GM18520 (cell line): ENCODE data around the gene FGG.
"Not testable (repeated sequence)": the region's sequence is repeated elsewhere in the genome, so short reads cannot be mapped to it uniquely, and the experiment has no call there.

Experiments
- ATAC-seq: cut with Tn5 transposase; IDR thresholded peaks from one replicate; pipeline ENCODE4 v1.9.1; 2021; ENCODE audit not compliant: unreplicated experiment

Gene FGG

DNA sequence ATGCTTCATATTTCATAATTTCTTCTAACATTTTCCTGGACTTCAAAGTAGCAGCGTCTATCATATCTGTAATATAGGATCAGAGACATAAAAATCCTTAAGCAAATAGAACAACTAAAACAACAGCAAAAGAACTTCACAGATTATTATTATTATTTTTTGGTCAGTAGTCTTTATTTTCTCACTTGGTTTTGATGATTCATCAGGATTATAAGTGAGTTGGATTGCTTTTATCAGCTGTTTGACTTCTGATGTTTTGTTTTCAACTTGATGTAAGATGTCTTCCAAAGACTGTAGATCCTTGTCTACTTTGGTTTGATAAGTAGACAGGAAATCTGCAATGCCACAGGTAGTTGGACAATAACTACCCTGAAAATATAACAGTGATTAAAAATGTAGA is 623 bp downstream of the FGG start:
- ATAC-seq: no peak

DNA sequence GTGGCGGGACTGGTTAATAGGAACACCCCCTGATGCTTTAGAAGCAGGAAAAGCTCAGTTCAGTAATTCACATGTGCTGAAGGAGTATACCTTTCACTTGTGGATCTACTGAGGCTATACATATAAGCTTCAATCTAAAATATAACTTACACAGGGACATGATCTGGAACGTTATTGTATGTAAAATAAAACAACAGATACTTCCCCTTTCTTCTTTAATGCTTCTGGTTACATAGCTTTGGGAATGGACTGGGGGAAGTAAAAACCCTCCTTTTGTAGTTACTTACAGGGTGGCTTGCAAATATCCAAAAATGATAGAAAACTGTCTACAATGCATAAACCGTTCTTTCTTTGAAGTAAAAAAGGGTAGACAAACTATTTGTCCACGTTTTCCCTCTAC is 1.9 kb downstream of the FGG start:
- ATAC-seq: no peak

DNA sequence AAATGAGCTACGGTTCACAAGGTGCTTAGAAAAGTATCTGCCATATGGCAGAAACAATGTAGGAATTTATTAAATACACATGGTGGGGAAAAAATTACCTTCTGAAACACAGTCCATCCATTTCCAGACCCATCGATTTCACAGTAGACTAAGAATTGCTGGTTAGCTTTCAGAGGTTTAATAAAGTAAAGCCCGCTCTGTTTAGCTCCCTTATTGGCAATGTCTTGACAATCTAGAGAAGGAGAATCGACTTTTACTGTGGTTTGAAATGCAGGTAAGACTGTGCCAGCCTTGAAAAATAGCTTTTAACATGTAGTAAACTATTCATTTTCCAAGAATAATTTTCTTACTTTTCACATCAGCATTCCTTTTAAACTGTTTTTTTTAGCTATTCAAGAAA is 2.9 kb downstream of the FGG start:
- no peak for ATAC-seq

DNA sequence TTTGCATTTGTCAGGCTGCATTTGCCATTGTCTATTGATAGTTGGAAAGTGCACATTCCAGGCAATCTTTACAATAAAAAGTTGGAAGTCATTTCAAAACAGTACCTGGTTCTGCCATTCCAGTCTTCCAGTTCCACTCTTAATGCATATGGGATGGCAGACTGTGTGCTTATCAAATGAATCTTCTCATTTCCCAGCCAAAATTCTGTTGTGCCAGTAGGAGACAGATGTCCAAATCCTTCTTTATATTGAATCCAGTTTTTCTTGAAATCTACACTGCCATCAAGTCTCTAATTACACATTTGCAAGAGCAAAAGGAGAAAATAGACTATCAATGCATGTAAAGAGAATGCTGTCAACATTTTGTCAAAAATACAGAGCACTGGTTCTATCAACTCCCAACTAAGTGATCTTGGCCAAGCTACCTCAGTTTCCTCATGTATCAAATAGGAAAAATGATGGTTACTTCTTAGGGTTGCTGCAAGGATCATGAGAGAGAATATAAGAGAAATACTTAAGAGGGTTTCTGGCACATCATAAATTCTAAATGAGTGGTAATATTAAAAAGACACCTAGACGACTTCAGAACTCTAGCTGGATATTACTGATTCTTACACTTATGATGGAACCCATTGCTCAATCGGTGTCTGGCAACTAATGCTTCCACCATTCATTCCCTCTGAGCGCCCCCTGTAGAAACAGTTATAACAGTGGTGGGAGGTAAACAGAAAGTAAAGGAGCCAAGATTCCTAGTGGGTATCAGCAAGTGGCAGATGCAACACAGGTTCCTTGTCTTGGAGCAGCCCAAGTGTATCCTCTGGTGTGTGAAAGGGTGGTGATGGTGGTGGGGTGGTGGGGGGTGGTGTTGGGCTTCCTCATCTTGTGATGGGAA is 3.8 kb downstream of the FGG start:
- no peak for ATAC-seq

DNA sequence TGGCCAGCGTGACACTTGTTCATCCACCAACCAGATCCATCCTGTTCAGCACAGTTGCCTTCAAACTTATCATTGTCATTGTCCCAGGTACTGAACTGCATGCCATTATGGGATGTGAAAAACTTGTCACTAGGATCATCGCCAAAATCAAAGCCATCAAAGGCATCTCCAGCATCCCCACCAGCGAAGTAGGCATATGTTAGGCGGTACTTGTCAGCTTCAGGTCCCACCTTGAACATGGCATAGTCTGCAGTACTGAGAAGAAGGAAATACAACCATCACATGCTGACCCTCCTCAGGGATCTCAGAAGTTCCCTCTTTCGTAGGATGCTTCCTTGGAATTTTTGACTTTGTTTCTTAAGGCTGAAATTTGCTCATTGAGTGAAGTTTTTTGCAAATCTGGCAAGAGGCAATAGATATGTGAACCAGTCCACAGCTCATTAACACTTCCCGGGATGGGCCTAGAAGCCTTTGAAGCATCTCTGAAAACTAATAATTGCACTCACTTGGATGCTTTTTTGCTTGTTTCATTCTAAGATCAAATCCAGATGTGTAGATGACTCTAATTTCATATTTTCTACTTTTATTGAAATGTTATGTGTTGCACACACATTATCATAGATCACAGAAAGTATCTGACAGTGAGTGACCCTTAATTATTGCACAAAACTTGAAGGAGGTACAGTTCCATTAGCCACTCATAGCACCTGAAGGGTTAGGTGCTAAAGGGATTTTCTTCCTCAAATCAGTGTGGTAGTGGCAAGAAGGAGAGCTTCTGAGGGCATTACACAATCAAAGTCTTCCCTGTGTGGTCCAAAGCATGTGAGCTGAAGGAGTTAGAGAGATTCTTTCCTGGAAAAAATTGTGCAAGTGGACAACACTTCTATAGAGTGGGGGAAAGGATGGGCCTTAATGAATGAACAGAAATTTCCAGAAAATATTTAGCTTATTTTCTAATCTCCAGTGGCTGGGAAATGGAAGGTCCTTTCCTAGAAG is 5.4 kb downstream of the FGG start:
- ATAC-seq: no peak

DNA sequence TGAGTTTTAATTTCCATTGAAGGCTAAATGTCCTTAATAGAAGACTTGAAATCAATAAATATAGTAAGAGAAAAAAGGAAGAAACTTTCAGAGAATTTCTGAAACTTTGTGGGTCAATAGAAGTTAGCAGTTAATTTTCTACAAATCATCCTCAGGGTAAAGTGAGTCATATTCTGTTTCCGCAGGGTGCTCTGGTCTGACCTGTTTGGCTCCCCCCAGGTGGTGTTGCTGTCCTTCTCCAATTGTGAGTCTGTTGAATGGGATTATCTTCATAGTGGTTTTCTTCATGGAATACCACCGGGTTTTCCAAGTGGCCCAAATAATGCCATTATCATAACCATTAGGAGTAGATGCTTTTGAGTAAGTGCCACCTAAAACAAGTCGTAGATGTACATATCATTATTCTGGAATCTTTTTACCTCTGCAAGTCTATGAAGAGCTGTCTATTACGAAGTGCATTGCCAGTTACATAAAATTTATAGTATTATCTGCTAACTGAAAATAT is 7.7 kb downstream of the FGG start:
- no peak for ATAC-seq

DNA sequence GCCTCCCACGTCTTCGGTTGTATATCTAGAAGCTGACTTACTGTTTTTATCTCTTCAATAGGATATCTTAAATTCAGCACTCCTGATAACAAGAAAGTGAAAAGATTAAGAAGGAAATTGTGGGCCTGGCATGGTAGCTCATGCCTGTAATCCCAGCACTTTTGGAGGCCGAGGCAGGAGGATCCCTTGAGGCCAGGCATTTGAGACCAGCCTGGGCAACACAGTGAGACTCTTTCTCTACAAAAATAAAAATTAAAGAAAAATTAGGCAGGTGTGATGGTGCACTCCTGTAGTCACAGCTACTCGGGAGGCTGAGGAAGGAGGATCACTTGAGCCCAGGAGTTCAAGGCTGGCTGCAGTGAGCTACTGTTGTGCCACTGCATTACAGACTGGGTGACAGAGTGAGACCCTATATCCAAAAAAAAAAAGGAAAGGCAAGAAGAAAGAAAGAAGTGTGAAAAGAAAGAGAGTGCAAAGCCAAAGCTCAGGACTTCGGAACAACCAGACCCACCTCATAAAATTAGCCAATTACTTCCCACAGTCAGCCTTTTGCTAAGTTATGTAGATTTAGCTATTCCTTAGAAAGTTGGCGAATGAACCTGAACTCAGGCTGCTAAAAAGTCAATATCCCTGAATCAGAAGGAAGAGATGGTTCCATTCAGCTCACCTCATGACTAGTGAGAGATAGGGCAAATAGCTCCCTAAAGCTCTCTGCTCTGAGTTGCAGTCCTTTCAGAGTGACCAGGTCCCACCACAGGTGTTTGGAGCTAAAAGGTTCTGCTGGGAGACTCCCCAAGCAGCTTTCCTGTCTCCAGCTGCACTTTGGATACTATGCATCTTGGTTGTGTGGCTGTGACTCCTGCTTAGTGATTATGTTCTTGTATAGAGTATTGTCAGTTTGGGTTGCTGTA is 9.2 kb downstream of the FGG start:
- no peak for ATAC-seq

DNA sequence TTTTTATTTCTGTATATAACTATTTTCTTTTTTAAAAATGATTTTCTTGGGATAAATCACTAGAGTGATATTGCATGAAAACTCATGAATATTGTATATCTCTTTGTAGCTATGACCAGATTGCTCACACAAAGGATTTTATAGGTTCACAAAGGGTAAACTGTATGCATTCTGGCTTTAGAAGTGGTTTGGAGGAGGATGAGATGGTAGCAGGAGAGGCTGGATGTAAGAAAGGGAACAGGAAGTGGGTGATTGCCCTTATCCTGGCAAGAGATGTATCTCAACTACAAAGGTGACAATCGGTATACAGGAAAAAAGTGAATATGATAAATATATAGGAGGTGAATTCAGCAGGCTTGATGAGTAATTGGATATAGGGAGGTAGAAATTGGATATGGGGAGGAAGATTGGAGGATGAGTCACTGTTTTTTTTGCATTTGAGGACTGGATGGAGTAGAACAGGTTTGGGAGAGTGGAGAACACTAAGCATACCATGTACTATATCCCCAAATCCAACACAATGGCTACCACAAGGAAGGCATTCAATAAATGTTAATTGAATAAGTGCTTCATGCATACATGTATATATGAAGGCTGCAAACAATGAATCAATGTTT is 9.9 kb downstream of the FGG start:
- no peak for ATAC-seq

DNA sequence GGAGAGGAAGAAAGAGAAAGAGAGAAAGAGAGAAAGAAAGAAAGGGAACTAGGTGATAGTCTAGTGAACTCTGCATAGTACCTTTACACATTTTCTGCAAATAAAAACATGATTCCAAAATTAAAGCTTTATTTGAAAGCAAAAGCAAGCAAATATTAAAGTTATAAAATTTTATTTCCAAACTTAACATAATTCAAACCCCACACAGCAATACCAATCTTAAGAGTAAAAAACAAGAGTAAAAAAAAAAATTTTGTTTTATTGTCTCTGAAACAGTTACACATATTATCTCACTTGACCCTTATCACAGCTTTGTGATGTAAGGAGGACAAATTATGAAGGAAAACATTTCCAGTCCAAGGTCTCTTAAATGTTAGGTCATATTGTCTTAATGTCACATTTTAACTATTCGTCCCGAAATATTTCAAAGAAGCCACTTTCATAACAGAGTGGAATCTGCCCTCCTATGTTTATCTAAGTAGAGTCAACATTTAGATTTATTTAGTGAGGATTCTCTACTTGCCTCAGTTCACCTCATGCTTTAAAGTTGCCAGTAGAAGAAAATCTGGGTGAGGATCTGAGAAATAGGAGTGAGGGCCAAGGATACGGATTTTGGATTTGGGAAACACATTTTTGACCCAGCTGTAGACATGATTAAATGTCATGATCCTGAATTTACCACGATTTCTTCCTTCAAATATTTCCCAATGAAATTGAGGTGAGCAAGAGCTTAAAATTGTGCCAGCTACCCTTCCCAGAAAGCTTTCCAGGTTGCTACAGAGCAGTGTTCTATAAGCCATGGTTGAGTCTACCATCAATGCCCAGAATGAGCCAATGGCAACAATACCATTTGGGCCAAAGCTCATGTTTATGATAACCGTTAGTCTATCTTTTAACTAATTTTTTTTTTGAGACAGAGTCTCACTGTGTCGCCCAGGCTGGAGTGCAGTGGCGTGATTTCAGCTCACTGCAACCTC is 14.4 kb downstream of the FGG start:
- no peak for ATAC-seq

DNA sequence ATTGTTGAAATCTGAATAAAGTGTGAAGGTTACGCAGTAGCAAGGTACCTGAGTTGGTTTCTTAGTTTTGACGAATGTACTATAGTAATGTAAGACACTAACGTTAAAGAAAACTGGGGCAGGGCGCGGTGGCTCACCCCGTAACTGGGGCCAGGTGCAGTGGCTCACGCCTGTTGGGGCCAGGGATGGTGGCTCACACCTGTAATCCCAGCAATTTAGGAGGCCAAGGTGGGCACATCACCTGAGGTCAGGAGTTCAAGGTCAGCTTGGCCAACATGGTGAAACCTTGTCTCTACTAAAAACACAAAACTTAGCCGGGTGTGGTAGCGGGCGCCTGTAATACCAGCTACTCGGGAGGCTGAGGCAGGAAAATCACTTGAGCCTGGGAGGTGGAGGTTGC is 15.2 kb downstream of the FGG start:
- not testable (repeated sequence) for ATAC-seq

DNA sequence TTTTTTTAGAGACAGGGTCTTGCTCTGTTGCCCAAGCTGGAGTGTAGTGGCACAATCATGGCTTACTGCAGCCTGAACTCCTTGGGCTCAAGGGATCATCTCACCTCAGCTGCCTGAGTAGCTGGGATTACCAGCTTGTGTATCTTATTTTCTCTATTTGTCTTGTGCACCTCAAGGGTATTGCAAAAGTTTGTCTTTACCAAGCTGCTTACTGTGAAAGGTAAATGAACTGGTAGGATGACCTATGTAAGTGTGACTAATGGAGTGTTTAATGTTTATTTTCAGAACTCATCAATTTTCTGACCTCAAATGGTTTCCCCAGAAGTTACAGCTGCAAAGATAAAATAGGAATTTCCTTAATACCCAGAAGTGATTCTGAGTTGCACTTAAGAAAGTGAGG is 16.6 kb downstream of the FGG start:
- no peak for ATAC-seq

DNA sequence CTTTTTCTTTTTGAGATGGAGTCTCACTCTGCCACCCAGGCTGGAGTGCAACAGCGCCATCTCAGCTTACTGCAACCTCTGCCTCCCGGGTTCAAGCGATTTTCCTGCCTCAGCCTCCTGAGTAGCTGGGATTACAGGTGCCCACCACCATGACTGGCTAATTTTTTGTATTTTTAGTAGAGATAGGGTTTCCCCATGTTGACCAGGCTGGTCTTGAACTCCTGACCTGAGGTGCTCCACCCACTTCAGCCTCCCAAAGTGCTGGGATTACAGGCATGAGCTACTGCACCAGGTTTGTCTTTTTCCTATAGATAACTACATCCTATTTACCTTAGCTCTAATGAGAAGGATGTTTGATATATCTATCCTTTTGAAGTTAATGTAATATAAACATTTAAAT is 18.1 kb downstream of the FGG start:
- not testable (repeated sequence) for ATAC-seq

DNA sequence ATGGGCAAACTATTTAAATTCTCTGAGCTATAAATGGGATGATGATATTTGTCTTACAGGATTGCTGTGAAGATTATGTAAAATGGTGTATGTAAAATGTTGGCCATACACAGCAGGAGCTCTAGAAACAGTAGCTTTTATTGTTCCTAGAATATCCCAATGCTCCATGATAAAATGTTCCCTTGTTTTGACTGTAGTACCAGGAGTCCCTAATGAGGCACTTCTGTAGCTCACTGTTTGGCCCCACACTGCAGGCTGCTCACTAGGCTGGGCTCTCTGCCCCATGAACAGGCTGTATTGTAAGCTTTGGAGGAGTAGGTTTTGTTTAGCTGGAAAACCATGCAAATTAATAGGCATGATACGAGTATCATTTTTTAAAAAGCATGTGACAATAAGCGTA is 18.6 kb downstream of the FGG start:
- no peak for ATAC-seq

DNA sequence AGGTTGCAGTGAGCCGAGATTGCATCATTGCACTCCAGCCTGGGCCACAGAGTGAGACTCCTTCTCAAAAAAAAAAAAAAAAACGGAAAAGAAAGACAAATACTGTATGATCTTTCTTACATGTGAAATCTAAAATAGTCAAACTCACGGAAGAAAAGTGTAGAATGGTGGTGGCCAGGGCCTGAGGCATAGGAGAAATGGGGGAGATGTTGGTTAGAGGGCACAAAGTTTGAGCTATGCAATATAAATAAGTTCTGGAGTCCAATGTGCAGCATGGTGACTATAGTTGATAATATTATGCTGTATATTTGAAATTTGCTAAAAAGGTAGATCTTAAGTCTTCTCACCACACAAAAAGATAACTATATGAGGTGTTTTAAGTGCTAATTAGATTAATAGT is 20.6 kb downstream of the FGG start:
- no peak for ATAC-seq

DNA sequence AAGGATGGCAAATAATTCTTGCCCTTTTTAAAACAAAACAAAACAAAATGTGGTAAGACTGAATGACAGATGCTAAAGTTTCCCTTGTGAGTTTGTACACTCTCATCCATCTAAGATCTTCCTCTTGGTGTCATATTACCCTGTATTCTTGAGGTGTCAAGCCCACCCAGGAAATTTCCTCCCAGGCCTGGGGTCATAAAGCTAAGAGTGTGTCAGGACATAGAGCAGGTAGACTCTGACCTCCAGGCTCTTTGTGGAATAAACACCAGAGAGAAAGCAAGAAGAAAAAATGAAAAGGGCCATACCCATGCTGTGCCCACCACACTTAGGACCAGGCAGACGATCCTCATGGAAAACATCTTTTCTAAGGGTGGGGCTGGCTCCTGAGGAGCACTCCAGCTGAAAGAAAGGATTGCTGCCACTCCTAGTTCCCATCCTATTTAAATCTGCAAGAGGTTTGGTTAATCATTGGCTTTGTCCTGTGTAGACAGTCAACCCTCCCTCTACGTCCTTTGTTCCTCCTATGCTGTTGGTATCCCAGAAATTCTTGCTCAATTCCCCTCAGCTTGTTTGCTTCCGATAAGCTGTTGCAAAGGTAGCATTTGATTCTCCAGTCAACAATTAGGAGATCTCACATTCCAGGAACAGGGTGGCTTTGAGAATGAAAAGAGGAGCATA is 22.0 kb downstream of the FGG start, which contains the start of gene FGA:
TSS of gene FGA (minus strand) at position 414 of the 678 bp plus-strand sequence. CDS start at position 359, 55 bp downstream.
- ATAC-seq: no peak

DNA sequence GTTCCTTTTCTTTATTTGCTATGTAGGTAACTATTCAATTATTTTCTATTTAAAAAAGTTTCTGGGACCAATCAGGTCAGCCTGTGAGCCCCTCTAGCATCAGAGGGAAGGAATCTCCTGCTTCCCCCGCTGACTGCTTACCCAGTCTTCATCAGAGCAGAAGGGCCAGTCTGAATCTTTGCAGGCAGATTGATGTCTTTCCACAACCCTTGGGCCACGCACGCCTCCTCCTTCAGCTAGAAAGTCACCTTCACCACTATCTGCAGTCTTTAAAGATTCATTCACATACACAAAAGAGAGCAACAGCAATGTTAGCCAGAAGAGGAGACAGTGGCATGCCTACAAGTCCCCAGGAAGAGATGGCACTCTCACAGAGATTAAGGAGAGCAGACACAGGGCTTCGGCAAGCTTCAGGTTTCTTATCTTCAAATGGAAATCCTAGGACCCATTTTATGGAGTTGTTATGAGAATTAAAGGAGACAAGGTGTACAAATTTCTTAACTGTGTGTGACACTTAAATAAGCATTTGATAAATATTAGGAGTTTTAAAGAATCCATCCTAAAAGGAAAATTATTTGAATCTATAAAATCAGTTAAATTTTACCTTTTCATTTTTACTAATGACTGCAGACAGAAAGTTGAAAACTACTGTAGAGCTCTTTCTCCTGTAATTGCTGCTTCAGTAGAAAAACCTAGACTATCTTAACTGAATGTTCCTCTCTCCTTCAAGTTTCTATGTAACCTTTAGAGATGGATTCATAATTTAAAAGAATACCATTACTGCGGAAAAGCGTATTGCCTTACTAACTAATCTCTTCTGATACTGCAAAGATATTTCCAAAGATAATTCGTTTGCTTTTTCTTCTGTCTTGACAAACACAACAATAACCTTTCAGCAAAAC is 22.9 kb downstream of the FGG start:
- no peak for ATAC-seq

DNA sequence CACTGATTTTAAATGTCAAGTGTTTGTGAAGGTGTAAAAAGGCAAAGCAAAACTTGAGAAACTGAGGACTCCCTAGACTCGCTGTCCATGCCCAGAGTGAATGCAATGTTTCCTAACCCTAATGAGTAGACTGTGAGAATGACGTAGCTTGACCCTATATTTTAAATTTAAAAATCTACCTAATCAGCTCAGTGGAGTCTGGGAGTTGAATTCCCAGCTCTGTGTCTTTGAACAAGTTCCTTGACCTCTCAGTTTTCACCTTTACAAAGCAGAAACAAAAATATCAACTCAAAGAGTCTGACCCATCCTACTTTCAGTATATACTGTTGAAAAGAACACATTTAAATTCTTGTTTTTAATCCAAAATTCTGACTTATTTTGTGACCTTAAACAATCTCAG is 24.3 kb downstream of the FGG start:
- ATAC-seq: no peak
